ENCODE results near the gene DCTN3. TPM values are rescaled to one million over a fixed set of nuclear protein-coding genes. Genes with fewer than 3 reads are reported as not detected.
A peak's percentile ranks its signal among the peaks of the same experiment; 100 is the strongest.

Gene DCTN3
- total RNA-seq, 1 experiment from 2014 or later: 27.5 TPM

GRCh38 chr9:34659592-34660253 lies 39.4 kb upstream of the DCTN3 start:
- Mint-ChIP-seq H3K9me3 (no peaks in the 10 kb centered on the region), H3K36me3 (no peaks in the 10 kb centered on the region), H3K27ac (no peak overlapping the region), H3K4me3 (no peak overlapping the region), H3K4me1 (peaks cover 11% of the 10 kb centered on the region), H3K27me3 (ENCODE audit: low read depth) (peaks cover 6% of the 10 kb centered on the region)
- DNase-seq (ENCODE audit: low spot score) (no peak), ATAC-seq (0 out of 2 replicates have a peak, but pooled peaks have one; percentile 4)
- CTCF ChIA-PET: interaction anchor here (0.5 to 3.4 kb wide), 7 partner anchors 13 to 486 kb away, joined by 3 to 18 read pairs (median 3); partner anchors contain the start of genes GALT and SIGMAR1
- POLR2A ChIA-PET: no interaction called here
- TF ChIP-seq ZNF425 (CRISPR knock-in tag; conservative IDR thresholded peaks at IDR 0.05): no peak
- no peak for TF ChIP-seq ZNF396 (CRISPR knock-in tag; IDR thresholded peaks at IDR 0.05; ENCODE audit: borderline replicate concordance)
- TF ChIP-seq ZNF219 (CRISPR knock-in tag; IDR thresholded peaks at IDR 0.05; ENCODE audit: borderline replicate concordance): no peak
- TF ChIP-seq MYBL2 (CRISPR knock-in tag; IDR thresholded peaks at IDR 0.05): no peak

- H3K9me3 Mint-ChIP-seq: no peaks in the 10 kb centered on the region
- ATAC-seq (no peak), DNase-seq (ENCODE audit: low spot score) (no peak)
- no peak overlapping the region for H3K4me3 Mint-ChIP-seq
- POLR2A ChIA-PET: no interaction called here
- peaks cover 9% of the 10 kb centered on the region for H3K4me1 Mint-ChIP-seq
- peaks cover 6% of the 10 kb centered on the region for H3K27me3 Mint-ChIP-seq (ENCODE audit: low read depth)
- H3K36me3 Mint-ChIP-seq: no peaks in the 10 kb centered on the region
- no peak overlapping the region for H3K27ac Mint-ChIP-seq
- TF ChIP-seq ZNF396 (CRISPR knock-in tag; IDR thresholded peaks at IDR 0.05; ENCODE audit: borderline replicate concordance) (no peak), HMGA2 (CRISPR knock-in tag; IDR thresholded peaks at IDR 0.05) (no peak)
- CTCF ChIA-PET: no interaction called here
Measured at GRCh38 chr9:34658461-34658860, 38.2 kb upstream of the DCTN3 start.

- no peaks in the 10 kb centered on the region for H3K36me3 Mint-ChIP-seq
- CTCF ChIA-PET: interaction anchor here (1.0 to 2.6 kb wide), 4 partner anchors 8 to 94 kb away, joined by 3 to 12 read pairs (median 9); partner anchors contain the start of gene GALT
- no peak overlapping the region for H3K4me3 Mint-ChIP-seq
- no peak for ATAC-seq
- H3K27ac Mint-ChIP-seq: no peak overlapping the region
- no peak for DNase-seq (ENCODE audit: low spot score)
- H3K9me3 Mint-ChIP-seq: no peaks in the 10 kb centered on the region
- TF ChIP-seq TEAD4 (CRISPR knock-in tag; IDR thresholded peaks at IDR 0.05) (no peak), RORB (CRISPR knock-in tag; IDR thresholded peaks at IDR 0.05) (no peak), MYBL2 (CRISPR knock-in tag; IDR thresholded peaks at IDR 0.05) (no peak), ZNF671 (CRISPR knock-in tag; IDR thresholded peaks at IDR 0.05) (no peak), JUN (CRISPR knock-in tag; IDR thresholded peaks at IDR 0.05) (no peak), TCF7 (CRISPR knock-in tag; IDR thresholded peaks at IDR 0.05; ENCODE audit: low read depth) (no peak), E2F1 (CRISPR knock-in tag; IDR thresholded peaks at IDR 0.05) (no peak), IRF1 (CRISPR knock-in tag; IDR thresholded peaks at IDR 0.05) (no peak), ZBTB43 (CRISPR knock-in tag; IDR thresholded peaks at IDR 0.05) (no peak), PRRX2 (CRISPR knock-in tag; IDR thresholded peaks at IDR 0.05) (no peak)
- peaks cover 6% of the 10 kb centered on the region for H3K27me3 Mint-ChIP-seq (ENCODE audit: low read depth)
- H3K4me1 Mint-ChIP-seq: peaks cover 23% of the 10 kb centered on the region
- POLR2A ChIA-PET: no interaction called here
Measured at GRCh38 chr9:34656992-34657391, 36.7 kb upstream of the DCTN3 start.
